ENCODE results near the gene ME1.

ME1 gene

DNA sequence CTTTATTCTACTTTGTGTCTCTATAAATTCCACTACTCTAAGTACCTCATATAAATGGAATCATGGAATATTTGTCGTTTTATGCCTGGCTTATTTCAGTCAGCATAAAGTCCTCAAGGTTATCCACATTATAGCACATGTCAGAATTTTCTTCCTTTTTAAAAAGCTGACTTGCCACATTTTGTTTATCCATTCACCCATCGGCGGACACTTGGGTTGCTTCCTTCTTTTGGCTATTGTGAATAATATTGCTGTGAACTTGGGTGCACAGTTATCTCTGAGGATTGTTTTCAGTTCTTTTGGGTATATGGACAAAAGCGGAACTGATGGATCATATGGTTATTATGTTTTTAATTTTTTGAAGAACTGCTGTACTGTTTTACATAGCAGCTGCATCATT is 39.1 kb upstream of the ME1 start:
- no peaks in the 10 kb centered on the region for H3K9me3 ChIP-seq (ENCODE audit: control insufficient read depth, insufficient read depth, low read length)
- no peaks in the 10 kb centered on the region for H4K20me1 ChIP-seq (ENCODE audit: control insufficient read depth, insufficient read depth, low read depth, low read length)
- H3F3A ChIP-seq (ENCODE audit: control insufficient read depth, insufficient read depth) = no peaks in the 10 kb centered on the region
- no peaks in the 10 kb centered on the region for H3K79me2 ChIP-seq (ENCODE audit: control insufficient read depth, low read length)
- no peaks in the 10 kb centered on the region for H3K9me2 ChIP-seq (replicated peaks; ENCODE audit: control insufficient read depth, low read length)
- no peak overlapping the region for H3K4me3 ChIP-seq (ENCODE audit: low read length)
- TF ChIP-seq EZH2phosphoT487 (IDR thresholded peaks at IDR 0.05; ENCODE audit: borderline replicate concordance, low read length) = no peak
- TF ChIP-seq, protein P1, sequence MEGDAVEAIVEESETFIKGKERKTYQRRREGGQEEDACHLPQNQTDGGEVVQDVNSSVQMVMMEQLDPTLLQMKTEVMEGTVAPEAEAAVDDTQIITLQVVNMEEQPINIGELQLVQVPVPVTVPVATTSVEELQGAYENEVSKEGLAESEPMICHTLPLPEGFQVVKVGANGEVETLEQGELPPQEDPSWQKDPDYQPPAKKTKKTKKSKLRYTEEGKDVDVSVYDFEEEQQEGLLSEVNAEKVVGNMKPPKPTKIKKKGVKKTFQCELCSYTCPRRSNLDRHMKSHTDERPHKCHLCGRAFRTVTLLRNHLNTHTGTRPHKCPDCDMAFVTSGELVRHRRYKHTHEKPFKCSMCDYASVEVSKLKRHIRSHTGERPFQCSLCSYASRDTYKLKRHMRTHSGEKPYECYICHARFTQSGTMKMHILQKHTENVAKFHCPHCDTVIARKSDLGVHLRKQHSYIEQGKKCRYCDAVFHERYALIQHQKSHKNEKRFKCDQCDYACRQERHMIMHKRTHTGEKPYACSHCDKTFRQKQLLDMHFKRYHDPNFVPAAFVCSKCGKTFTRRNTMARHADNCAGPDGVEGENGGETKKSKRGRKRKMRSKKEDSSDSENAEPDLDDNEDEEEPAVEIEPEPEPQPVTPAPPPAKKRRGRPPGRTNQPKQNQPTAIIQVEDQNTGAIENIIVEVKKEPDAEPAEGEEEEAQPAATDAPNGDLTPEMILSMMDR (IDR thresholded peaks at IDR 0.05; ENCODE audit: low read depth, low read length, poor library complexity, severe bottlenecking) = no peak
- no peak overlapping the region for H3K4me2 ChIP-seq (ENCODE audit: low read length)
- no peaks in the 10 kb centered on the region for H3K27me3 ChIP-seq (ENCODE audit: control insufficient read depth, low read length)
- no peaks in the 10 kb centered on the region for H3K36me3 ChIP-seq (ENCODE audit: control insufficient read depth, low read length)
- no peaks in the 10 kb centered on the region for H3K4me1 ChIP-seq (ENCODE audit: control insufficient read depth, low read length)
- no peak overlapping the region for H3K27ac ChIP-seq (ENCODE audit: low read depth, low read length)

DNA sequence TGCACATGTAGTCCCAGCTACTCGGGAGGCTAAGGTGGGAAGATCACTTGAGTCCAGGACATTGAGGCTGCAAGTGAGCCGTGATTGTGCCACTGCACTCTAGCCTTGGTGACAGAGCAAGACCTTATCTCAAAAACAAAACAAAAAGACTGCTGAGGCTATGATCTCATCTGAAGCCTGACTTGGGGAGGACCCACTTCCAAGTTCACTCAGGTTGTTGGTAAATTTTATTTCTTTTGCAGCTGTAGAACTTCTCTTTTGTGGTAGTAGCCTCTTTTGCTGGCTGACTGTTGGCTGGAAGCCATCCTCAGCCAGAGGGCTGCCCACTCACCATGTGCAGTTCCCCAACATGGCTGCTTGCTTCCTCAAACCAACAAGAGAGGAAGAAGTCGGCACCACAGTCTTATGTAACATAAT is 36.8 kb upstream of the ME1 start:
- H3K4me1 ChIP-seq (ENCODE audit: control insufficient read depth, low read length) = no peaks in the 10 kb centered on the region
- H3K79me2 ChIP-seq (ENCODE audit: control insufficient read depth, low read length) = no peaks in the 10 kb centered on the region
- no peaks in the 10 kb centered on the region for H3F3A ChIP-seq (ENCODE audit: control insufficient read depth, insufficient read depth)
- H3K4me2 ChIP-seq (ENCODE audit: low read length) = no peak overlapping the region
- no peaks in the 10 kb centered on the region for H3K9me3 ChIP-seq (ENCODE audit: control insufficient read depth, insufficient read depth, low read length)
- H3K4me3 ChIP-seq (ENCODE audit: low read length) = no peak overlapping the region
- H3K9me2 ChIP-seq (replicated peaks; ENCODE audit: control insufficient read depth, low read length) = no peaks in the 10 kb centered on the region
- TF ChIP-seq, protein P1 (IDR thresholded peaks at IDR 0.05; ENCODE audit: low read depth, low read length, poor library complexity, severe bottlenecking) = no peak
- no peak for TF ChIP-seq EZH2phosphoT487 (IDR thresholded peaks at IDR 0.05; ENCODE audit: borderline replicate concordance, low read length)
- no peak overlapping the region for H3K27ac ChIP-seq (ENCODE audit: low read depth, low read length)
- H3K27me3 ChIP-seq (ENCODE audit: control insufficient read depth, low read length) = no peaks in the 10 kb centered on the region
- H4K20me1 ChIP-seq (ENCODE audit: control insufficient read depth, insufficient read depth, low read depth, low read length) = no peaks in the 10 kb centered on the region
- no peaks in the 10 kb centered on the region for H3K36me3 ChIP-seq (ENCODE audit: control insufficient read depth, low read length)

DNA sequence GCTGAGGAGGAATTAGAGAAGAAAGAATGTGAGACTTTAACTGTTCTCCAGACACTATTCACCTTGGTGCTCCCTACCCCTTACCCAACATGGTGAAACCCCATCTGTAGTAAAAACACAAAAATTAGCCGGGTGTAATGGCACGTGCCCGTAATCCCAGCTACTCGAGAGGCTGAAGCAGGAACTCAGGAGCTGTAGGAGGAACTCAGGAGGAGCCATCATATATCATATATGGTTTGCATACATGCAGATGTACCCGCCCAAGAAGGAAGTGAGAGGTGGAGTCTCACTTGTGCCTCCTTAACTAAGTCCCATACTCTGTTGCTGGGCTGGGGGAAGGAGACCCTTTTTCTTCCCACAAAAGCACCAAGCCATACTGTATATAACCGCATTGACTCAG is 35.5 kb upstream of the ME1 start:
- Histone ChIP-seq H3K9me3 (ENCODE audit: control insufficient read depth, insufficient read depth, low read length) (no peaks in the 10 kb centered on the region), H3K36me3 (ENCODE audit: control insufficient read depth, low read length) (no peaks in the 10 kb centered on the region), H3K27me3 (ENCODE audit: control insufficient read depth, low read length) (no peaks in the 10 kb centered on the region), H3F3A (ENCODE audit: control insufficient read depth, insufficient read depth) (no peaks in the 10 kb centered on the region), H4K20me1 (ENCODE audit: control insufficient read depth, insufficient read depth, low read depth, low read length) (no peaks in the 10 kb centered on the region), H3K4me2 (ENCODE audit: low read length) (no peak overlapping the region), H3K79me2 (ENCODE audit: control insufficient read depth, low read length) (no peaks in the 10 kb centered on the region), H3K9me2 (replicated peaks; ENCODE audit: control insufficient read depth, low read length) (no peaks in the 10 kb centered on the region), H3K27ac (ENCODE audit: low read depth, low read length) (no peak overlapping the region), H3K4me1 (ENCODE audit: control insufficient read depth, low read length) (no peaks in the 10 kb centered on the region), H3K4me3 (ENCODE audit: low read length) (no peak overlapping the region)
- TF ChIP-seq, protein P1 (IDR thresholded peaks at IDR 0.05; ENCODE audit: low read depth, low read length, poor library complexity, severe bottlenecking) = no peak
- TF ChIP-seq EZH2phosphoT487 (IDR thresholded peaks at IDR 0.05; ENCODE audit: borderline replicate concordance, low read length) = no peak

Measured in DOHH2 (cell line).